SK-N-SH treated with all-trans-retinoic acid at 6 μM for 48 hours (cell line): ENCODE measurements around the gene CCDC158.

Experiments used
- BACH2 ChIP-seq: fragments of 250-450 bp; sonication (Bioruptor Pico); IDR thresholded peaks from 2 replicates; pipeline ENCODE4 v1.9.0; 2021; ENCODE audit warnings: mild to moderate bottlenecking, borderline replicate concordance
- ESRRG ChIP-seq: fragments of 250-450 bp; sonication (Bioruptor Pico); IDR thresholded peaks from 2 replicates; pipeline ENCODE4 v1.6.1; 2021; ENCODE audit warnings: mild to moderate bottlenecking
- PATZ1 ChIP-seq: fragments of 250-450 bp; sonication (Bioruptor Pico); IDR thresholded peaks from 2 replicates; pipeline ENCODE4 v1.8.0; 2020; ENCODE audit warnings: mild to moderate bottlenecking, moderate library complexity, borderline replicate concordance
- SNAI2 ChIP-seq: fragments of 250-450 bp; sonication (Bioruptor Pico); IDR thresholded peaks from 2 replicates; pipeline ENCODE4 v1.5.0; 2020; ENCODE audit warnings: mild to moderate bottlenecking, moderate library complexity
- TCF4 ChIP-seq: fragments of 250-450 bp; sonication (Bioruptor Pico); IDR thresholded peaks from 2 replicates; pipeline ENCODE4 v1.8.0; 2021; ENCODE audit warnings: mild to moderate bottlenecking, moderate library complexity, borderline replicate concordance
- ZFP3 ChIP-seq: fragments of 250-450 bp; sonication (Bioruptor Pico); IDR thresholded peaks from 2 replicates; pipeline ENCODE4 v1.5.0; 2020; ENCODE audit warnings: mild to moderate bottlenecking, moderate library complexity
- ZFP30 ChIP-seq: fragments of 450-650 bp; formaldehyde crosslinking; IDR thresholded peaks from 2 replicates; pipeline ENCODE4 v1.5.0; 2022; ENCODE audit warnings: mild to moderate bottlenecking, moderate library complexity
- ZNF565 ChIP-seq: fragments of 450-650 bp; formaldehyde crosslinking; conservative IDR thresholded peaks from 2 replicates; pipeline ENCODE4 v1.5.0; 2020; ENCODE audit warnings: low read depth, mild to moderate bottlenecking, moderate library complexity
- ZNF8 ChIP-seq: fragments of 450-650 bp; formaldehyde crosslinking; IDR thresholded peaks from 2 replicates; pipeline ENCODE4 v1.5.0; 2020; ENCODE audit warnings: mild to moderate bottlenecking, moderate library complexity
- TF ChIP-seq, protein P1 (sequence below): fragments of 250-450 bp; sonication (Bioruptor Pico); IDR thresholded peaks from 2 replicates; pipeline ENCODE4 v1.5.1; 2020; ENCODE audit warnings: low read depth, mild to moderate bottlenecking, moderate library complexity

DNA sequence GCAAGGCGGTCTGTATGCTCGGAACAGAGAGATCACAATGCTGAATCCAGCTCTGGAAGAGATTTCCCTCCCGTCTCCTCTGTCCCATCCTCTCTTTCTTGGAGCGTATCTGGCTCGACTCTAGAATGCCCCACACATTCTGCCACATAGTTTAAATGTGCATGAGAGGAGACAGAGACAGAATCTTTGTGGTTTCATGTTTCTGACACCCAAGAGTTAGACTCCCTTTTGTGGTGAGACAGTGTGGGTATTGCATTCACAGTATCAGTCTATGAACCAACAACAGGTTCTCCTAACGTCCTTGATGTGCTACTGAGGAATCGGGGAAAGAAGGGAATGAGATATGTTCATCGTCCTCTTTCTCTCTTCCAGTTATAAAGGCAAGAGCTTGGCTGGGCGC is 144.1 kb downstream of the CCDC158 start:
- no peak for TF ChIP-seq TCF4 (CRISPR knock-in tag)
- TF ChIP-seq ZNF8 (CRISPR knock-in tag), result no peak
- TF ChIP-seq ZNF565 (CRISPR knock-in tag), result no peak
- TF ChIP-seq ZFP30 (CRISPR knock-in tag), result no peak
- no peak for TF ChIP-seq ESRRG (CRISPR knock-in tag)
- TF ChIP-seq, protein P1, sequence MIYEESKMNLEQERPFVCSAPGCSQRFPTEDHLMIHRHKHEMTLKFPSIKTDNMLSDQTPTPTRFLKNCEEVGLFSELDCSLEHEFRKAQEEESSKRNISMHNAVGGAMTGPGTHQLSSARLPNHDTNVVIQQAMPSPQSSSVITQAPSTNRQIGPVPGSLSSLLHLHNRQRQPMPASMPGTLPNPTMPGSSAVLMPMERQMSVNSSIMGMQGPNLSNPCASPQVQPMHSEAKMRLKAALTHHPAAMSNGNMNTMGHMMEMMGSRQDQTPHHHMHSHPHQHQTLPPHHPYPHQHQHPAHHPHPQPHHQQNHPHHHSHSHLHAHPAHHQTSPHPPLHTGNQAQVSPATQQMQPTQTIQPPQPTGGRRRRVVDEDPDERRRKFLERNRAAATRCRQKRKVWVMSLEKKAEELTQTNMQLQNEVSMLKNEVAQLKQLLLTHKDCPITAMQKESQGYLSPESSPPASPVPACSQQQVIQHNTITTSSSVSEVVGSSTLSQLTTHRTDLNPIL (CRISPR knock-in tag), result no peak
- no peak for TF ChIP-seq PATZ1 (CRISPR knock-in tag)
- no peak for TF ChIP-seq SNAI2
- no peak for TF ChIP-seq ZFP3 (CRISPR knock-in tag)
- TF ChIP-seq BACH2 (CRISPR knock-in tag), result no peak
